Cardiac septum (tissue), 1 donor: ENCODE results near the gene GPN3. TPM values are rescaled to one million over a fixed set of nuclear protein-coding genes. Genes with fewer than 3 reads are reported as not detected.
A peak's percentile ranks its signal among the peaks of the same experiment; 100 is the strongest.
"Not testable (repeated sequence)": the region's sequence is repeated elsewhere in the genome, so short reads cannot be mapped to it uniquely, and the experiment has no call there.

ENCODE experiments used
- DNase-seq: peaks from one replicate; pipeline ENCODE4 v3.0.0-alpha.2; 2020; ENCODE audit warnings: low spot score
- intact Hi-C: fragments of 100-400 bp; cut with DNase I; formaldehyde crosslinking; loops from one replicate; pipeline ENCODE4 v1.14.0; 2022
- long read RNA-seq: library from polyadenylated mRNA; unstranded; transcript quantifications from one replicate; pipeline ENCODE4 v2.0.0, GENCODE V29; 2021
- total RNA-seq: library from RNA; stranded (reverse); fragmentation: NEBNext Ultra II Directional; extraction: Animal tissue kit (Norgen Biotek cat#: 25700); gene quantifications from one replicate; pipeline ENCODE4 v1.2.1, GENCODE V29; 2021
- donor health status: DM: no; HTN: no; CAD: no.

GPN3 gene
- 27.1 TPM for total RNA-seq
- long read RNA-seq, transcript GPN3-201 (8 exons, 1,468 nt) = major isoform, 23 of 27 reads
- long read RNA-seq, partial matches to known transcripts = 3 of 27 reads
- long read RNA-seq, other reads (novel, unspliced or antisense) = 1 of 27 reads

DNA sequence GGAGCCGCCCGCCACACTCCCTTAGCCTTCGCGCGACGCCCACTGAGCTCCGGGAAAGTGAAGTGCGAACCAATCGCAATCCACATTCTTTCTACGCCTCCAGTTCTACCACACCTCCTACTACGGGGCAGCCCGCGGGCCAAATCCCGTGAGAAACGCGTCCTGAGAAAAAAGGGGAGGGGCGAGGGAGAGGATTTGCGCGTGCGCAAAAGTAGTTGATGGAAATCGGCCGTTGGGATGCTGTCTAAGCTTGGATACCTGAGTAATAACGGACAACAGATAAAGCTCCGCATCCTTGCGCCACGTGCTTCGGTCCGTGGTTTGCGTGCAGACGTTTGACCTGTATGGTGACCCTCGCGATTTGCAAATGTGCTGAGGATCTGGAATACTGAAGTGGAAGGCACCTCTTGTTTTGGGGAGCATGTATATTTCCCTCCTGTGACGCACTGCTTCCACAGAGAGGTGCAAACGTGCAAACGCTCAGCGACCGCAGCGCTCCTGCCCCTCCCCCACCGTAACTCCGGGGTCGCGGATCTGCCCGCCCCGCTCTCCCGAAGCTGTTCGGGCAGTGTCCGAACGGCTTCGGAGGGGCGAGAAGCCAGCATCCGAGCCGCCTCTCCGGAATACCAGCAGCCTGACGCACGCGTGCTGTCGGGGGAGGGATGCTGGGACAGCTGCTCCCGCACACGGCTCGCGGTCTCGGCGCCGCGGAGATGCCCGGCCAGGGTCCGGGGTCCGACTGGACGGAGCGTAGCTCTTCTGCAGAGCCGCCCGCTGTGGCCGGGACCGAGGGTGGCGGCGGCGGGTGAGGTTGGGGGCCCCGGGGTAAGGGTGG, at the start of gene GPN3, which contains the start of gene FAM216A:
Gene GPN3 (minus strand): TSS at position 44 of the 835 bp plus-strand sequence. CDS start 54 bp downstream, outside the sequence.
Gene FAM216A (plus strand): TSS at position 632 of the 835 bp plus-strand sequence. CDS start 31 bp downstream, at position 663.
- intact Hi-C loops = loop anchor here (1.0 to 5.0 kb wide), 2 partner anchors 34 to 134 kb away; partner anchors contain the start of genes RAD9B and VPS29
- DNase-seq = peak; percentile 98

DNA sequence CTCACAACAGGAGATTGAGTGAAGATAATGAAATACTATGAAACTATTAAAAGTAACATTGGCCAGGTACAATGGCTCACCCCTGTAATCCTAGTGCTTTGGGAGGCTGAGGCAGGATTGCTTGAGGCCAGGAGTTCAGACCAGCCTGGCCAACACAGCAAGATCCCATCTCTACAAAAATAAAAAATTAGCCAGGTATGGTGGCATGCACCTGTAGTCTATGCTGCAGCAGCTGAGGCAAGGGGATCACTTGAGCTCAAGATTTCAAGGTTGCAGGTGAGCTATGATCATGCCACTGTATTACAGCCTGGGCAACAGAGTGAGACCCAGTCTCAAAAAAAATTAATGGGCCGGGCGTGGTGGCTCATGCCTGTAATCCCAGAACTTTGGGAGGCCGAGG, 48.9 kb upstream of the GPN3 start:
- no peak for DNase-seq
- intact Hi-C loops = no loop called here

GRCh38 chr12:110514363-110514762, 46.3 kb upstream of the GPN3 start:
- no peak for DNase-seq
- intact Hi-C loops = loop anchor here (5.0 kb wide), 2 partner anchors 183 to 373 kb away; no protein-coding TSS in a partner anchor

GRCh38 chr12:110513842-110514241, 45.8 kb upstream of the GPN3 start:
- intact Hi-C loops = loop anchor here (2.0 to 5.0 kb wide), 3 partner anchors 89 to 373 kb away; no protein-coding TSS in a partner anchor
- DNase-seq = no peak

DNA sequence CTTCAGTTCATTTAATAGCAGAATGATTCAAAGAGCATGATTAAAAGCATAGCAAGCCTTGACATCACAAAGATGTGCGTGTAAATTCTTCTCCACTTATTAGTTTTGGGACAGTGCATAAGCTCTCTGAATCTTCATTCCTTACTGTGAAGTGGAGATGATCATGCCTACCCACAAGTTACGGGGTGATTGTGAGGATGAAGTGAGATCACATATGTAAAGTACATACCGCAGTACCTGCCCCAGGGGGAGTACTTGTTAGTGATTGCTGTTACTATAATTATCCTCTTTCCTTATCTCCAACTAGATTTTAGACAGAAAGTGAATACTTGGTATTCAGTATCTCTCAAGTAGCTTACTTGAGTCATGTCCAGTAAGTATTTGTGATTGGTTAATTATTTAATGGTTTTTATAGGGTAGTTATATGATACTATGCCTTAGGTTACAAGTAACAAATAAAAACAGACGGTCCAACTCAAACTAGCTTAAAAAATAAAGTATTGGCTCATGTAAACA, 40.1 kb upstream of the GPN3 start:
- intact Hi-C loops = no loop called here
- no peak for DNase-seq

- DNase-seq = no peak
- intact Hi-C loops = no loop called here
These were observed 37.3 kb upstream of the GPN3 start for GRCh38 chr12:110505332-110505731.

DNA sequence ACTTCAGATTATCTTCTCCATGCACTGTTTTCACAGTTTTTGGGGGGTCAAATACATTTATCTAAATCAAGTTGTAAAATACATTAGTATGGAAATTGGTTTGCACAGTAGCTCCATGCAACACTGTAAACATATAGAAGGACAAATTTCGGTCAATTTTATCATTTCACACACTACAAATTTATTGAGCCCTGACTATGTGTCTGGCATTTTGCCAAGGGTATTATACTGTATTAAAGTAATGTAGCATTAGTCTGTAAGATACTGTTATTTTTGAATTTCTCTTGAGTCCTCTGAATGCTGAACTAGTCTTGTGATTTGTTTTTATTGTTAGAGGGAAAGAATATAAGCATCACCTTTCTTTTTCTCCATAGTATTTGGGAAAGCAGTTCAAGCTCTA, 35.4 kb upstream of the GPN3 start:
- DNase-seq = no peak
- intact Hi-C loops = no loop called here

DNA sequence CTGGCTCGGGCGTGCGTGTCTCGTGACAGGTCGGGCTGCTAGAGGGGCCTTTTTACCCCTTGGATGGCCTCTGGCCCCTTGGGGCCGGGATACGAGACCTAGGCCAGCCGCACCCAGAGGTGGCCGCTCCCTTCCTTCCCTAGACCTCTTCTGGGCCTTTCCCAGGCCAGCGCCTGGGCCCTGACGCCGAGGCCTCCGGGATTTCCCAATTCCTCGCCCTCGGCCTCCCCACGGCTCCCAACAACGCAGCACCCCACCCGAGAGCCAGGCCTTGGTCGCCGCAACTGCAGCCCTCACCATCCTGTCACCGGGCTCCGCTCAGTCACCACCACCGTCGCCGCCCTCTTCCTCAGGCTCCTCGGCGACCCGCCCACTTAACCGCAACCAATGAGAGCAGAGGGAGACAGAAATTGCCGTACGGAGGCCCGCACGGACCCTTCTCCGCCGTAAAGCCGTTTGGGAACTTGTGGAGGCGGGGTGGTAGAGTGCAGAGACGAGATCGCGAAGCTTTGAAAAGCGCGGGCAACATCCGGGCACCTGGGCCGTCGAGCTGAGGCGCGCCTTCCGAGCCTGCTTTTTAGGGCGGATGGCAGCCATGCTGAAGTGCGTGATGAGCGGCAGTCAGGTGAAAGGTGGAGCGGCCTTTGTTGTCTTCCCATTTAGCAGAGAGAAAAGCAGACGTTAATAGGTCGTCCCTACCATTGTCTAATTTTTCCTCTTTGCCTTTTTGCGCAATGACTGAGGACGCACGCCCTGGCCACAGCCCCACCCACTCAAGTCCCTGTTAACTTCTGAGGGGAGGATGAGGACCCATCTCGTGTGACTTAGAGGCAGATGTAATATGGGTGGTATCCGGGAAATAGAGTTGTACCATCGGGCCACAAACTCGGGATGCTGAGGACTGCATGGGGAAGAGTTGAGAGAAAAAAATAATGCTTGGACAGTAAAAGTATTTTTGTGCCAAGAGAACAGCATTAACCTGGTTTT, 34.0 kb upstream of the GPN3 start, which contains the start of the genes RAD9B and VPS29:
Gene RAD9B (plus strand): TSS at position 580 of the 987 bp plus-strand sequence. CDS start 7 bp downstream, at position 587.
Gene VPS29 (minus strand): TSS at position 360 of the 987 bp plus-strand sequence. CDS start 60 bp downstream, at position 300.
- peak; percentile 99 for DNase-seq
- intact Hi-C loops = loop anchor here (1.0 kb wide), 1 partner anchor 34 kb away; the partner anchor contains the start of genes FAM216A and GPN3

DNA sequence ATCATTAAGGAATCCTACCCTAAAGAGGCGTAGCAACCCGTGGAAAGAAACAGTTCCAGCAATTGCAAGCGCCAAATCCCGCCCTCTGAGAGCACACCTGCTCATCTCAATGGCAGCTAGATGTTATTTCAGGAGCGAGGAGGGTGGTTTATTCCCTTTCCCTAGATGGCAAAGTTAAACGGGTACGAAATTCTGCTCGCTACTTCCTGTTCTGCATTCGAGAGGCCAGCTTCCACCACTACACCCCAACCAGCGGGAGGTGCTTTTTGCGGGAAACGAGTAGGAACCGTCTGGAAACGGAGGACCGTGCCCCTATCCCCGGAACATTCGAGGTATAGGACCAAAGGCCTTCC, 33.3 kb upstream of the GPN3 start:
- DNase-seq = no peak
- intact Hi-C loops = no loop called here

- intact Hi-C loops = no loop called here
- no peak for DNase-seq
These were observed 31.1 kb upstream of the GPN3 start for GRCh38 chr12:110498984-110499706.

DNA sequence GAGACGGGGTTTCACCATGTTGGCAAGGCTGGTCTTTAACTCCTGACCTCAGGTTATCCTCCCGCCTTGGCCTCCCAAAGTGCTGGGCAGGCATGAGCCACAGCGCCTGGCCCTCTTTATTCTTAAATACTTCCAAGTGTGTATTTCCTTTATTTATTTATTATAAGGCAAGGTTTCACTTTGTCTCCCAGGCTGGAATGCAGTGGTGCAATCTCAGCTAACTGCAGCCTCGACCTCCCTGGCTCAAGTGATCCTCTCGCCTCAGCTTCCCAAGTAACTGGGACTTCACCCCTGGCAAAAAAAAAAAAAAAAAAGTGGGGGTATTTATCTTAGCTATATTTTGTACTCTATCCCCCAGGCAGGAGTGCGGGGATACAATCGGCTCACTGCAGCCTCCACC, 7.4 kb upstream of the GPN3 start:
- intact Hi-C loops = no loop called here

DNA sequence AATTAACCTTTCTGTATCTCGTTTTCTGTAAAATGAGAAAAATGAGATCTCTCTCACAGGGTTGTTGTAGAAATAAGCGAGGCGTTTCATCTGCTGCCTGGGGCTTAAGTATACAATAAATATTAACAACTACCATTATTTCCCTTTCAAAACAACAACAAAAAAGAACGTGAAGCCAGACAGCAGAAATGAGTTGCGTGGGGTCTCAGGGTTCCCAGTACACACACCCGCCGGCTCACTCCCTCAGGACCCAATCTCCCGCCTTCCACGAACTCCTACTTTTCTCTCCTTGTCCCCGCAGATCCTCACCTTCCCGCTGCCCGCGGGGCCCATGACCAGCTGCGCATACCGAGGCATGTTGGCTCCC, 227 bp downstream of the GPN3 start:
- DNase-seq = no peak
- intact Hi-C loops = loop anchor here (1.0 to 5.0 kb wide), 2 partner anchors 34 to 134 kb away; partner anchors contain the start of genes RAD9B and VPS29

More for the DNA sequence above, 7.4 kb upstream of the GPN3 start:
- no peak for DNase-seq

GRCh38 chr12:110466791-110467190, 1.3 kb downstream of the GPN3 start:
- intact Hi-C loops = loop anchor here (5.0 kb wide), 1 partner anchor 136 kb away; no protein-coding TSS in a partner anchor

DNA sequence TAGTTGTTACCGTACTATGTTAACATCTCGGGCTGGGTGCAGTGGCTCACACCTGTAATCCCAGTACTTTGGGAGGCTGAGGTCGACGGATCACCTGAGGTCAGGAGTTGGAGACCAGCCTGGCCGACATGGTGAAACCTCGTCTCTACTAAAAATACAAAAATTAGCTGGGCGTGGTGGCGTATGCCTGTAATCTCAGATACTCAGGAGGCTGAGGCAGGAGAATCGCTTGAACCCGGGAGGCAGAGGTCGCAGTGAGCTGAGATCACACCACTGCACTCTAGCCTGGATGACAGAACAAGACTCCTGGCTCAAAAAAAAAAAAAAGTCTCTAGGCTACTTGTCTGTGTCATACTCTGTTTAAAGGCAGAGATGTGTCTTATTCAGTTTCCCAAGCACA, 2.3 kb downstream of the GPN3 start:
- intact Hi-C loops = loop anchor here (5.0 kb wide), 1 partner anchor 137 kb away; no protein-coding TSS in a partner anchor

More at GRCh38 chr12:110466791-110467190, 1.3 kb downstream of the GPN3 start:
- DNase-seq = no peak

GRCh38 chr12:110465024-110465423, 3.0 kb downstream of the GPN3 start:
- DNase-seq = no peak
- intact Hi-C loops = loop anchor here (5.0 kb wide), 1 partner anchor 137 kb away; no protein-coding TSS in a partner anchor

More for the DNA sequence above, 2.3 kb downstream of the GPN3 start:
- DNase-seq = not testable (repeated sequence)

DNA sequence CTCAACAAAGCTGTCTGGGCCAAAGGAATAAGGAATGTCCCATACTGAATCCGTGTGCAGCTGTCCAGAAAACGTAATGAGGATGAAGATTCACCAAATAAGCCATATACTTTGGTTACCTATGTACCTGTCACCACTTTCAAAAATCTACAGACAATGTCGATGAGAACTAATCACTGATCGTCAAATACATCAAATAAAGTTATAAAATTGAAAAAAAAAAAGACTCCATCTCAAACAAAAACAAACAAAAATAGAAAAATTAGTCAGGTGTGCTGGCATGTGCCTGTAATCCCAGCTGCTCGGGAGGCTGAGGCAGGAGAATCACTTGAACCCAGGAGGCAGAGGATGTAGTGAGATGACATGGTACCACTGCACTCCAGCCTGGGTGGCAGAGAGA, 6.9 kb downstream of the GPN3 start:
- DNase-seq, intact Hi-C loops: not testable (repeated sequence)

DNA sequence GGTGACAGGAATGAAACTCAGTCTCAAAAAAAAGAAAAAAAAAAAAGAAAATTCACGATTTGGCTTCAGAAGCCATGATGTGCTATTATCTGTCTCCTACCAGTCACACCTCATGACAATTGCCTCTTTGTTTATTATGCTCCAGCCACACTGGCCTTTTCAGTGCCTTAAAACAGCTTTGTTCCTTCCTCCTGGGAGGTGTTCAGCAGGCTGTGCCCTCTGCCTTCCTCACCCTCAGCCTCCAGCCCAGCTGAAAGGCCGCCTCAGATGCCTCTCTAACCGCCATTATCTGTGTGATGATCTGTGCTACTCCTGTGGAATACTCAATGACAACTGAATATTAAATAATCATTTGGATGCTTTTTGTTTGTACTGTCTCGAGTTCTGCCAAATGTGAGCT, 9.3 kb downstream of the GPN3 start:
- DNase-seq = no peak
- intact Hi-C loops = no loop called here
